ENCODE results near the gene COMMD6.

Gene COMMD6

DNA sequence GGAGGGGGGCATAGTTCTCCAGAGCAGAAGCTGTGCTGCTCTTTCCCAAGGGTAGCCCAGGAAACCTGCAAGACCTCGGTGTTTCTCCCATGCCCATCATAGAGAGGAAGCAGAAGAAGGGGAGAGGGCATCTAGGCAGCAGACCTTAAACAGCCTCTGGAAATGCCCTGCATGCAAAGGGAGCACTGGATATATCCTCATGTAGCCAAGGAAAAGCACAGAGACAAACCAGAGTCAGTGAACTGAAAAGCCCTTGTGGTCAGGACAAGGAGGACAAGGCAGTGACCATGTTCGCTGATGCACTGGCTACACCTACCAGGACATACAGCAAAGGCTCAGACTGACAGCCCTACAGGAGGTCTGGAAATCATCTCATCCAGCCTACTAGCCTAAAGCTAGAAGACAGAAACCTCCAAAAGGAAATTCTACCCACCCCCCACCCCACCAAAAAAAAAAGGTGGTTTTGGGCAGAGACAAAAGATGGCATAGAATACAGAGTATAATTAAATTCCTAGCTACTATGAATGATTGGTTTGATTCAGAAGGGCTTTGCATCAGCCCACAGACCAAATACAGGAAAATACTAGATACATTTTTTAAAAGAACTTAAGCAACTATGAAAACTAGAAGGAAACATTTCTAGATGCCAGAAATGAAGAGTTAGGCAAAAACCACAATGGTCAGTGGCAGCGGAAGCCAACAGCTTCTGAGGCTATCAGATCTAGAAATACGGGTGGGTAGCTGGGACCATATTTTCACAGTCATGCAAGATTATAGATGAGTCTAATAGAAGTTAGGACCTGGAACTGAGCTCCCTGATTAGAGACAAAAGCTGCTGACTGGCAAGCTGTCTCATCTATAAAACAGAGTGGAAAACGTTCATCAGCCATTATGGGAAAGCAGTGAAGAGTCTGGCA is 51.2 kb downstream of the COMMD6 start:
- Histone ChIP-seq H3K9ac (ENCODE audit: low read depth in 1 of 2, low read length in 2 of 2) (no peak overlapping the region), H3K36me3 (ENCODE audit: control insufficient read depth in 2 of 2, insufficient read depth in 2 of 2, low read length in 2 of 2) (no peaks in the 10 kb centered on the region), H3K27me3 (ENCODE audit: control insufficient read depth in 2 of 2, insufficient read depth in 2 of 2, low read length in 2 of 2) (no peaks in the 10 kb centered on the region), H3K4me1 (ENCODE audit: control insufficient read depth in 2 of 2, insufficient read depth in 2 of 2, low read length in 2 of 2) (peaks cover 0 to 2% of the 10 kb centered on the region in 2 donors), H3K9me3 (ENCODE audit: control insufficient read depth in 2 of 2, low read length in 2 of 2) (no peaks in the 10 kb centered on the region), H3K27ac (ENCODE audit: low read depth in 2 of 2, low read length in 2 of 2) (no peak overlapping the region), H3K4me3 (ENCODE audit: low read length in 2 of 2) (no peak overlapping the region)

GRCh38 chr13:75485286-75486062 is 52.2 kb downstream of the COMMD6 start:
- Histone ChIP-seq H3K27ac (ENCODE audit: low read depth in 2 of 2, low read length in 2 of 2) (no peak overlapping the region), H3K9me3 (ENCODE audit: control insufficient read depth in 2 of 2, low read length in 2 of 2) (no peaks in the 10 kb centered on the region), H3K4me3 (ENCODE audit: low read length in 2 of 2) (no peak overlapping the region), H3K27me3 (ENCODE audit: control insufficient read depth in 2 of 2, insufficient read depth in 2 of 2, low read length in 2 of 2) (no peaks in the 10 kb centered on the region), H3K36me3 (ENCODE audit: control insufficient read depth in 2 of 2, insufficient read depth in 2 of 2, low read length in 2 of 2) (no peaks in the 10 kb centered on the region), H3K4me1 (ENCODE audit: control insufficient read depth in 2 of 2, insufficient read depth in 2 of 2, low read length in 2 of 2) (peaks cover 0 to 5% of the 10 kb centered on the region in 2 donors), H3K9ac (ENCODE audit: low read depth in 1 of 2, low read length in 2 of 2) (no peak overlapping the region)

GRCh38 chr13:75482820-75483079 is 54.9 kb downstream of the COMMD6 start:
- Histone ChIP-seq H3K4me1 (ENCODE audit: control insufficient read depth in 2 of 2, insufficient read depth in 2 of 2, low read length in 2 of 2) (peaks cover 0 to 6% of the 10 kb centered on the region in 2 donors), H3K4me3 (ENCODE audit: low read length in 2 of 2) (peak overlapping the region; percentile 80 to 88), H3K27me3 (ENCODE audit: control insufficient read depth in 2 of 2, insufficient read depth in 2 of 2, low read length in 2 of 2) (no peaks in the 10 kb centered on the region), H3K27ac (ENCODE audit: low read depth in 2 of 2, low read length in 2 of 2) (peak overlapping the region; percentile 69 to 73), H3K9ac (ENCODE audit: low read depth in 1 of 2, low read length in 2 of 2) (peak overlapping the region; percentile 42 to 75), H3K36me3 (ENCODE audit: control insufficient read depth in 2 of 2, insufficient read depth in 2 of 2, low read length in 2 of 2) (no peaks in the 10 kb centered on the region), H3K9me3 (ENCODE audit: control insufficient read depth in 2 of 2, low read length in 2 of 2) (no peaks in the 10 kb centered on the region)

GRCh38 chr13:75482070-75482819 is 55.4 kb downstream of the COMMD6 start, which contains the start of gene TBC1D4:
TBC1D4 (minus strand) TSS chr13:75482169; CDS start chr13:75481767, 402 bp downstream.
- H3K9me3 ChIP-seq (ENCODE audit: control insufficient read depth in 2 of 2, low read length in 2 of 2), result no peaks in the 10 kb centered on the region
- H3K27me3 ChIP-seq (ENCODE audit: control insufficient read depth in 2 of 2, insufficient read depth in 2 of 2, low read length in 2 of 2), result no peaks in the 10 kb centered on the region
- peak within 1 kb of the TSS; percentile 69 to 73 for H3K27ac ChIP-seq (ENCODE audit: low read depth in 2 of 2, low read length in 2 of 2)
- peak within 1 kb of the TSS; percentile 49 to 75 for H3K9ac ChIP-seq (ENCODE audit: low read depth in 1 of 2, low read length in 2 of 2)
- no peaks in the 10 kb centered on the region for H3K36me3 ChIP-seq (ENCODE audit: control insufficient read depth in 2 of 2, insufficient read depth in 2 of 2, low read length in 2 of 2)
- peak within 1 kb of the TSS; percentile 80 to 88 for H3K4me3 ChIP-seq (ENCODE audit: low read length in 2 of 2)
- H3K4me1 ChIP-seq (ENCODE audit: control insufficient read depth in 2 of 2, insufficient read depth in 2 of 2, low read length in 2 of 2), result peaks cover 0 to 6% of the 10 kb centered on the region in 2 donors

- Histone ChIP-seq H3K9me3 (ENCODE audit: control insufficient read depth in 2 of 2, low read length in 2 of 2) (no peaks in the 10 kb centered on the region), H3K4me3 (ENCODE audit: low read length in 2 of 2) (peak overlapping the region; percentile 80 to 88), H3K27ac (ENCODE audit: low read depth in 2 of 2, low read length in 2 of 2) (peak overlapping the region; percentile 69 to 73), H3K9ac (ENCODE audit: low read depth in 1 of 2, low read length in 2 of 2) (peak overlapping the region; percentile 49 to 75), H3K27me3 (ENCODE audit: control insufficient read depth in 2 of 2, insufficient read depth in 2 of 2, low read length in 2 of 2) (no peaks in the 10 kb centered on the region), H3K4me1 (ENCODE audit: control insufficient read depth in 2 of 2, insufficient read depth in 2 of 2, low read length in 2 of 2) (peaks cover 0 to 6% of the 10 kb centered on the region in 2 donors), H3K36me3 (ENCODE audit: control insufficient read depth in 2 of 2, insufficient read depth in 2 of 2, low read length in 2 of 2) (no peaks in the 10 kb centered on the region)
Observed at GRCh38 chr13:75481176-75482069, 56.2 kb downstream of the COMMD6 start.

- H3K27ac ChIP-seq (ENCODE audit: low read depth in 2 of 2, low read length in 2 of 2), result no peak overlapping the region
- H3K4me3 ChIP-seq (ENCODE audit: low read length in 2 of 2), result peak overlapping the region; percentile 80 to 88
- peaks cover 0 to 6% of the 10 kb centered on the region in 2 donors for H3K4me1 ChIP-seq (ENCODE audit: control insufficient read depth in 2 of 2, insufficient read depth in 2 of 2, low read length in 2 of 2)
- H3K36me3 ChIP-seq (ENCODE audit: control insufficient read depth in 2 of 2, insufficient read depth in 2 of 2, low read length in 2 of 2), result no peaks in the 10 kb centered on the region
- H3K27me3 ChIP-seq (ENCODE audit: control insufficient read depth in 2 of 2, insufficient read depth in 2 of 2, low read length in 2 of 2), result no peaks in the 10 kb centered on the region
- peak overlapping the region; percentile 17 to 48 for H3K9ac ChIP-seq (ENCODE audit: low read depth in 1 of 2, low read length in 2 of 2)
- no peaks in the 10 kb centered on the region for H3K9me3 ChIP-seq (ENCODE audit: control insufficient read depth in 2 of 2, low read length in 2 of 2)
Observed at GRCh38 chr13:75480671-75481175, 56.9 kb downstream of the COMMD6 start.

DNA sequence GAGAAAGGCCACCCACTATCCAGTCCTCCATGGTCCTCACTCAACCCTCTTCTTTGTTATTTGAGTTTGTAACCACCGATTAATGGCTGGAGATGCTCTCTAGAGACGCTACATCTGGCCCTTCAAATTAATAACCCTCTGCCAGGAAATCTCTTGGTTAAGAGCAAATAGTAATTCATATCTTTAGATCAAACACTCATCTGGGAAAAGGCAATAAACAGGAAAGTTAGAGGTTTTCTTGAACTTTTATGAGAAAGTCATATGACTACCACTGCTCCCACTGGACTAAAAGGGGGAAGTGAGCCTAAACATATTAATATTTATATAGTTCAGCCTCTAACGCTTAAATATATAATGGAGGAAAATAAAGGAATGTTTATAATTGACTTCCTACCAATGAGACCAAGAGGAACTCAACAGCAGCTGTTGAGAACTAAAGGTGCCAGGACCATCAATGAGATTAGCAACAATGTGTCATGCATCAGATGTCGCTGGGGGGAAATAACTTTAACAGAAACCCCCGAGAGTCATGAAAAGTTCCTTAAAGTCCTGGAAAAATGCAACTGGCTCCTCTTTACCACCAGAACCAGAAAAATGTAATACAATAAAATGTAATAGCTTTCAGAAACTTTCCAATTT is 58.4 kb downstream of the COMMD6 start:
- Histone ChIP-seq H3K27ac (ENCODE audit: low read depth in 2 of 2, low read length in 2 of 2) (no peak overlapping the region), H3K36me3 (ENCODE audit: control insufficient read depth in 2 of 2, insufficient read depth in 2 of 2, low read length in 2 of 2) (no peaks in the 10 kb centered on the region), H3K9ac (ENCODE audit: low read depth in 1 of 2, low read length in 2 of 2) (no peak overlapping the region), H3K4me3 (ENCODE audit: low read length in 2 of 2) (no peak overlapping the region), H3K9me3 (ENCODE audit: control insufficient read depth in 2 of 2, low read length in 2 of 2) (no peaks in the 10 kb centered on the region), H3K4me1 (ENCODE audit: control insufficient read depth in 2 of 2, insufficient read depth in 2 of 2, low read length in 2 of 2) (peaks cover 0 to 6% of the 10 kb centered on the region in 2 donors), H3K27me3 (ENCODE audit: control insufficient read depth in 2 of 2, insufficient read depth in 2 of 2, low read length in 2 of 2) (no peaks in the 10 kb centered on the region)

- no peak overlapping the region for H3K27ac ChIP-seq (ENCODE audit: low read depth in 2 of 2, low read length in 2 of 2)
- no peaks in the 10 kb centered on the region for H3K9me3 ChIP-seq (ENCODE audit: control insufficient read depth in 2 of 2, low read length in 2 of 2)
- H3K36me3 ChIP-seq (ENCODE audit: control insufficient read depth in 2 of 2, insufficient read depth in 2 of 2, low read length in 2 of 2), result no peaks in the 10 kb centered on the region
- H3K9ac ChIP-seq (ENCODE audit: low read depth in 1 of 2, low read length in 2 of 2), result no peak overlapping the region
- H3K4me3 ChIP-seq (ENCODE audit: low read length in 2 of 2), result no peak overlapping the region
- H3K27me3 ChIP-seq (ENCODE audit: control insufficient read depth in 2 of 2, insufficient read depth in 2 of 2, low read length in 2 of 2), result no peaks in the 10 kb centered on the region
- H3K4me1 ChIP-seq (ENCODE audit: control insufficient read depth in 2 of 2, insufficient read depth in 2 of 2, low read length in 2 of 2), result peaks cover 0 to 6% of the 10 kb centered on the region in 2 donors
Observed at GRCh38 chr13:75478659-75479058, 59.0 kb downstream of the COMMD6 start.

All from mucosa of rectum (tissue), 2 donors.